DND-41 (cell line): ENCODE results near the gene MFGE8.

Experiments used
- CTCF ChIP-seq: IDR thresholded peaks from 2 replicates; pipeline ENCODE4 v1.5.1; 2012; ENCODE audit warnings: borderline replicate concordance, low read length, moderate library complexity, mild to moderate bottlenecking; ENCODE audit not compliant: poor library complexity, severe bottlenecking; ENCODE audit errors: extremely low read depth
- EZH2 ChIP-seq: IDR thresholded peaks from 3 replicates; pipeline ENCODE4 v1.6.1; 2012; ENCODE audit warnings: borderline replicate concordance, low read depth, mild to moderate bottlenecking, moderate library complexity, low read length, inconsistent platforms; ENCODE audit not compliant: severe bottlenecking

- TF ChIP-seq CTCF, result no peak
- TF ChIP-seq EZH2, result no peak
These were observed 13.9 kb downstream of the MFGE8 start for GRCh38 chr15:88899251-88899650.
